Measurements from ENCODE around the gene HLA-DQB1. TPM values are rescaled to one million over a fixed set of nuclear protein-coding genes. Genes with fewer than 3 reads are reported as not detected.

HLA-DQB1 gene
- total and polyA plus RNA-seq, 2 donors: 336 to 458 TPM

- no peaks in the 10 kb centered on the region for H3K27me3 ChIP-seq (ENCODE audit: control insufficient read depth in 2 of 2, insufficient read depth in 1 of 2, low read length in 1 of 2)
- H3K4me1 ChIP-seq (ENCODE audit: control insufficient read depth in 2 of 2, insufficient read depth in 2 of 2, low read length in 2 of 2): peaks cover 0 to 12% of the 10 kb centered on the region in 2 donors
- H3K9me3 ChIP-seq (ENCODE audit: control insufficient read depth in 2 of 2, insufficient read depth in 1 of 2, low read length in 1 of 2): no peaks in the 10 kb centered on the region
- no peak overlapping the region for H3K27ac ChIP-seq (ENCODE audit: low read depth in 1 of 2, low read length in 1 of 2)
- no peak overlapping the region for H3K4me3 ChIP-seq (ENCODE audit: low read length in 2 of 2)
- peak in 1 of 9 donors; percentile 47 for DNase-seq (ENCODE audit: low read depth in 6 of 9, low spot score in 9 of 9)
- H3K36me3 ChIP-seq (ENCODE audit: control insufficient read depth in 2 of 2, insufficient read depth in 2 of 2, low read length in 1 of 2): no peaks in the 10 kb centered on the region
Observed at GRCh38 chr6:32623693-32624092, 42.8 kb downstream of the HLA-DQB1 start.

DNA sequence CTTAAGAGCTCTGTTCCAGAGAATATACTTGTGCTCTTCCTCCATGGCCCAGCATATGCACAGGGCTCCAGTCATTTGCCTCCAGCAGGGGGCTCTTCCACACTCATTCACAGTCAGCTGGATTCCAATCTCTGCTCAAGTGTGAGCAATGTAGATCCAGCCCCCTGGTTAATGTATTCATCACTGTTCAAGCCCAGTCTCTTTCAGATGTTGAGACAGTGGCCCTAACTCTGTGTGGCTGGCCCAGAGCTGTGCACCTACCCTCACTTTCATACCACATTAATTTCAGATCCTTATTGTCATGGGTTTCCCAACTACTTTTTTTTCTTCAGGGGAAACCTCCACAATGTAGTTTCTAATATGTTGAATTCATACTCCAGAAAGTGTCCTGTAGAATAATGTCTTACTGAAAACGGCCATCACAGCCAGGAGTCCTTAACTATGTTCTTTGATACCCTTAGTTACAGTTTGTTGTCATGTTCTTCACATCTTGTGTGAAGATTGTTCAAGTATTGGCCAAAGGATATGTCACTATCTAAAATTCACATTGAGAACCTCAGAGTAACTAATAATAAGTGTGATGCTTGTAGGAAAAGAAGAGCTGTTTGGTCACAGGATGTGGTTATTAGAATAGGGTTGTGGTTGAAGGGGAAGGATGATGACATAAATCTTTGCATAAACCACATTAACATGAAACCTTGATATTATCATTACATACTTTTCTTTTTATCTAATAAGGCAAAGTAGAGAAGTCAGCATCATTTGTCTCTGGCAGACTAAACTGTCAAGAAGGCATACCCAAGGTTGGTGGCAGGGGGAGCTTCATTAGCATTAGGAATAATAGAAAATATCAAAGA lies 43.7 kb downstream of the HLA-DQB1 start:
- H3K27me3 ChIP-seq (ENCODE audit: control insufficient read depth in 2 of 2, insufficient read depth in 1 of 2, low read length in 1 of 2): no peaks in the 10 kb centered on the region
- peaks cover 0 to 4% of the 10 kb centered on the region in 2 donors for H3K9me3 ChIP-seq (ENCODE audit: control insufficient read depth in 2 of 2, insufficient read depth in 1 of 2, low read length in 1 of 2)
- 0% methylated on average over 1 of the region's 1 CpG for WGBS
- H3K36me3 ChIP-seq (ENCODE audit: control insufficient read depth in 2 of 2, insufficient read depth in 2 of 2, low read length in 1 of 2): no peaks in the 10 kb centered on the region
- peak in 4 of 9 donors; percentile 36 to 79 (median 44) for DNase-seq (ENCODE audit: low read depth in 6 of 9, low spot score in 9 of 9)
- no peak overlapping the region for H3K4me3 ChIP-seq (ENCODE audit: low read length in 2 of 2)
- peaks cover 0 to 12% of the 10 kb centered on the region in 2 donors for H3K4me1 ChIP-seq (ENCODE audit: control insufficient read depth in 2 of 2, insufficient read depth in 2 of 2, low read length in 2 of 2)
- peak overlapping the region in 1 of 2 donors; percentile 20 for H3K27ac ChIP-seq (ENCODE audit: low read depth in 1 of 2, low read length in 1 of 2)

DNA sequence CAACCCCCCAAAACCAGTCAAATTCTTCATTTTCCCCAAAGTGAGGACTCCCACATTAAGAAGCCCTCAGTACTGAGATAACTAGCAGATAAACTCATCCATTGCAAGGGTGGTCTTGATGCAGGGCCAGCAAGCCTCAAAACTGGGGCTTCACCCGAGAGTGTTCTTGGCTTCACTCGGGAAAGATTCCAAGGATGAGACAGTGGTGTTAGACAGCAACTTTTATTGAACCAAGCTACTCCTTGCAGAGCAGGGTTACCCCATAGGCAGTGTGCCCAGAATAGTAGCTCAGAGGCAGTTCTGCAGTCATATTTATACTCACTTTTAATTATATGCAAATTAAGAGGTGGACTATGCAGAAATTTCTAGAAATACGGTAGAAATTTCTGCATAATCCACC lies 45.1 kb downstream of the HLA-DQB1 start:
- Histone ChIP-seq H3K27ac (ENCODE audit: low read depth in 1 of 2, low read length in 1 of 2) (no peak overlapping the region), H3K9me3 (ENCODE audit: control insufficient read depth in 2 of 2, insufficient read depth in 1 of 2, low read length in 1 of 2) (peaks cover 0 to 4% of the 10 kb centered on the region in 2 donors), H3K4me1 (ENCODE audit: control insufficient read depth in 2 of 2, insufficient read depth in 2 of 2, low read length in 2 of 2) (peaks cover 0 to 12% of the 10 kb centered on the region in 2 donors), H3K27me3 (ENCODE audit: control insufficient read depth in 2 of 2, insufficient read depth in 1 of 2, low read length in 1 of 2) (no peaks in the 10 kb centered on the region), H3K4me3 (ENCODE audit: low read length in 2 of 2) (no peak overlapping the region), H3K36me3 (ENCODE audit: control insufficient read depth in 2 of 2, insufficient read depth in 2 of 2, low read length in 1 of 2) (no peaks in the 10 kb centered on the region)
- WGBS: 52% methylated on average over 3 of the region's 3 CpGs
- DNase-seq (ENCODE audit: low read depth in 6 of 9, low spot score in 9 of 9): no peak

DNA sequence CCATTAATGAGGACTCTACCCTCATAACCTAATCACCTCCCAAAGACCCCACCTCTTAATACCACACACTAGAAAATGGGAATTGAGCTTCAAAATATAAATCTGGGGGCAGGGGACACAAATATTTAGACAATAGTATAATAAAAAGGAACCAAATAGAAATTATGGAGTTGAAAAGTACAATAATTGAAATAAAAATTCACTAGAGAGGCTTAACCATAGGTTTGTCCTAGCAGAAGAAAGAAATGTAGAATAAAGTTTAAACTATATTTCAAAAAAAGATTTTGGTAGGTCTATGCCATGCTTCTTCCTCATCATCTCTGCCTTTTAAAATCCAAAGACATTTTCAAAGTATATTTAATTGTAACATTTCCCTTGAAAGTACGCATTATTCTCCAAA lies 48.7 kb downstream of the HLA-DQB1 start:
- WGBS: 43% methylated on average over 1 of the region's 1 CpG
- no peak for DNase-seq (ENCODE audit: low read depth in 6 of 9, low spot score in 9 of 9)
- Histone ChIP-seq H3K27me3 (ENCODE audit: control insufficient read depth in 2 of 2, insufficient read depth in 1 of 2, low read length in 1 of 2) (no peaks in the 10 kb centered on the region), H3K27ac (ENCODE audit: low read depth in 1 of 2, low read length in 1 of 2) (no peak overlapping the region), H3K4me1 (ENCODE audit: control insufficient read depth in 2 of 2, insufficient read depth in 2 of 2, low read length in 2 of 2) (peaks cover 0 to 8% of the 10 kb centered on the region in 2 donors), H3K36me3 (ENCODE audit: control insufficient read depth in 2 of 2, insufficient read depth in 2 of 2, low read length in 1 of 2) (no peaks in the 10 kb centered on the region), H3K9me3 (ENCODE audit: control insufficient read depth in 2 of 2, insufficient read depth in 1 of 2, low read length in 1 of 2) (peaks cover 0 to 4% of the 10 kb centered on the region in 2 donors), H3K4me3 (ENCODE audit: low read length in 2 of 2) (no peak overlapping the region)

DNA sequence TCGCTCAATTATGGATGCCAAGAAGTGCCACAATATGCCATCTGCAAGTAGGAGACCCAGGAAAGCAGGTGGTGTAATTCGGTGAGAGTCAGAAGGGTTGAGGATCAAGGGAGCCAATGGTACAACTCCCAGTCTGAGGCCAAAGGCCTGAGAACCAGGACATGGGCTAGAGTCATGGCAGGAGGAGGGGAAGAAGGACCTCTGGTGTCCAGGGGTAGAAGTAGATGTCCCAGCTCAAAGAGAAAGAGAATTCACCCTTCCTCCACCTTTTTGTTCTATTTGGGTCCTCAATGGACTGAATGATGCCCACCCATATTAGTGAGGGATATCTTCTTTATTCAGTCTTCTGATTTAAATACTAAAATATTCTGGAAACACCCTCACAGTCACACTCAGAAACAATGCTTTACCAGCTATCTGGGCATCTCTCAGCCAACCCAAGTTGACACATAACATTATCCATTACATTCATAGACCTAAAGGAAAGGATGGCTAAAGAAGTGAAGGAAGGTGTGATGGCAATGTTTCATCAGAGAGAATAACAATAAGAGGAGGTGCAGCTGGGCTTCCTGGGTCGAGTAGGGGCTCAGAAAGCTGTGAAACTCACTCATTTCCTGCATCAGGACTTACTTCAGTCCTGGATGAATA lies 50.4 kb downstream of the HLA-DQB1 start:
- no peaks in the 10 kb centered on the region for H3K4me1 ChIP-seq (ENCODE audit: control insufficient read depth in 2 of 2, insufficient read depth in 2 of 2, low read length in 2 of 2)
- H3K4me3 ChIP-seq (ENCODE audit: low read length in 2 of 2): no peak overlapping the region
- peaks cover 0 to 4% of the 10 kb centered on the region in 2 donors for H3K9me3 ChIP-seq (ENCODE audit: control insufficient read depth in 2 of 2, insufficient read depth in 1 of 2, low read length in 1 of 2)
- no peak overlapping the region for H3K27ac ChIP-seq (ENCODE audit: low read depth in 1 of 2, low read length in 1 of 2)
- 50% methylated on average over 3 of the region's 3 CpGs for WGBS
- no peaks in the 10 kb centered on the region for H3K36me3 ChIP-seq (ENCODE audit: control insufficient read depth in 2 of 2, insufficient read depth in 2 of 2, low read length in 1 of 2)
- DNase-seq (ENCODE audit: low read depth in 6 of 9, low spot score in 9 of 9): no peak
- H3K27me3 ChIP-seq (ENCODE audit: control insufficient read depth in 2 of 2, insufficient read depth in 1 of 2, low read length in 1 of 2): no peaks in the 10 kb centered on the region

GRCh38 chr6:32614366-32615081 lies 51.9 kb downstream of the HLA-DQB1 start:
- H3K27me3 ChIP-seq (ENCODE audit: control insufficient read depth in 2 of 2, insufficient read depth in 1 of 2, low read length in 1 of 2): no peaks in the 10 kb centered on the region
- H3K9me3 ChIP-seq (ENCODE audit: control insufficient read depth in 2 of 2, insufficient read depth in 1 of 2, low read length in 1 of 2): peaks cover 0 to 4% of the 10 kb centered on the region in 2 donors
- WGBS: 38% methylated on average over 1 of the region's 1 CpG
- H3K27ac ChIP-seq (ENCODE audit: low read depth in 1 of 2, low read length in 1 of 2): no peak overlapping the region
- no peak for DNase-seq (ENCODE audit: low read depth in 6 of 9, low spot score in 9 of 9)
- H3K4me3 ChIP-seq (ENCODE audit: low read length in 2 of 2): no peak overlapping the region
- no peaks in the 10 kb centered on the region for H3K36me3 ChIP-seq (ENCODE audit: control insufficient read depth in 2 of 2, insufficient read depth in 2 of 2, low read length in 1 of 2)
- H3K4me1 ChIP-seq (ENCODE audit: control insufficient read depth in 2 of 2, insufficient read depth in 2 of 2, low read length in 2 of 2): peaks cover 0 to 2% of the 10 kb centered on the region in 2 donors

- DNase-seq (ENCODE audit: low read depth in 6 of 9, low spot score in 9 of 9): no peak
- Histone ChIP-seq H3K36me3 (ENCODE audit: control insufficient read depth in 2 of 2, insufficient read depth in 2 of 2, low read length in 1 of 2) (no peaks in the 10 kb centered on the region), H3K9me3 (ENCODE audit: control insufficient read depth in 2 of 2, insufficient read depth in 1 of 2, low read length in 1 of 2) (peaks cover 0 to 2% of the 10 kb centered on the region in 2 donors), H3K27me3 (ENCODE audit: control insufficient read depth in 2 of 2, insufficient read depth in 1 of 2, low read length in 1 of 2) (no peaks in the 10 kb centered on the region), H3K27ac (ENCODE audit: low read depth in 1 of 2, low read length in 1 of 2) (no peak overlapping the region), H3K4me3 (ENCODE audit: low read length in 2 of 2) (no peak overlapping the region), H3K4me1 (ENCODE audit: control insufficient read depth in 2 of 2, insufficient read depth in 2 of 2, low read length in 2 of 2) (peaks cover 0 to 2% of the 10 kb centered on the region in 2 donors)
- 72% methylated on average over 6 of the region's 6 CpGs for WGBS
Observed at GRCh38 chr6:32613475-32613874, 53.0 kb downstream of the HLA-DQB1 start.

DNA sequence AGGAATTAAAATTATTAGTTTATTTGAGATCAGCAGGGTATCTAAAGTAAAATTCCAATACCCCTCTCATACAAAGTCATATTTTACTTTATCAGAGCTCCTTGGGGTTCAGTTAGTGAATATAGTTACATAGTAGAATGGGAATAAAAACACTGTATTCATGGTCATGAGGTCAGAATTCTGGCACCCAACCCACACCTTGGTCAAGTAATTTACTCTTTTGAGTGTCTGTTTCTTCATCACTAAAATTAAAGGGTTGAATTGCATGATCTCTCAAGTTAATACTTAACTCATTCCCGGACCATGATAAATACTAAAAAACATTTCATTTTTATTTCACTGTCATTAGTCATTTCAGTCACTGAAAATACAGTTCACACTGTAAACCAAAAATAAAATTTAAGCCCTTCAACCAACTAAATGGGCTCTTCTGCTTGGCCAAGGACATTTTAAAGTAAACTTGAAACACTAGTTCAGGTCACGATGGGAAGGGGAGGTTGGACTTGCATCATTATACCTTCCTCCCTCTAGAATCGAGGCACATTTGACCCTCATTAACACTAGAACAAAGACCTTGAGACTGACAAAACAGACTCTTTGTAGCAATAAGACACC lies 55.7 kb downstream of the HLA-DQB1 start:
- Histone ChIP-seq H3K27ac (ENCODE audit: low read depth in 1 of 2, low read length in 1 of 2) (peak overlapping the region in 1 of 2 donors; percentile 79), H3K4me3 (ENCODE audit: low read length in 2 of 2) (no peak overlapping the region), H3K36me3 (ENCODE audit: control insufficient read depth in 2 of 2, insufficient read depth in 2 of 2, low read length in 1 of 2) (no peaks in the 10 kb centered on the region), H3K27me3 (ENCODE audit: control insufficient read depth in 2 of 2, insufficient read depth in 1 of 2, low read length in 1 of 2) (no peaks in the 10 kb centered on the region), H3K9me3 (ENCODE audit: control insufficient read depth in 2 of 2, insufficient read depth in 1 of 2, low read length in 1 of 2) (no peaks in the 10 kb centered on the region), H3K4me1 (ENCODE audit: control insufficient read depth in 2 of 2, insufficient read depth in 2 of 2, low read length in 2 of 2) (peaks cover 0 to 2% of the 10 kb centered on the region in 2 donors)
- no peak for DNase-seq (ENCODE audit: low read depth in 6 of 9, low spot score in 9 of 9)
- 59% methylated on average over 3 of the region's 3 CpGs for WGBS
